Dermis microvascular lymphatic vessel endothelial cell (primary cell): ENCODE measurements around the gene UFD1. TPM values are rescaled to one million over a fixed set of nuclear protein-coding genes. Genes with fewer than 3 reads are reported as not detected.

ENCODE experiments used
- total RNA-seq: library from RNA; depleted of rRNA; stranded (reverse); fragments of >200 nt; gene quantifications from 2 replicates; pipeline ENCODE4 v1.2.1, GENCODE V29; 2014

UFD1 gene
- total RNA-seq, 1 donor from 2014 or later = 119 TPM

Other genes starting within 250 kb of the UFD1 start
- 2.8 and 3.5 TPM in 2 replicates for gene CLTCL1, start 187.5 kb downstream of the UFD1 start, total RNA-seq
- gene HIRA, start 47.5 kb downstream of the UFD1 start, total RNA-seq = 14.8 and 19.2 TPM in 2 replicates
- gene MRPL40, start 46.6 kb downstream of the UFD1 start, total RNA-seq = 22.8 and 27.7 TPM in 2 replicates
- 19.3 and 27.3 TPM in 2 replicates for gene C22orf39, start 31.5 kb downstream of the UFD1 start, total RNA-seq
- 8.2 and 17.2 TPM in 2 replicates for gene CDC45, start 727 bp upstream of the UFD1 start, total RNA-seq
- 560 and 793 TPM in 2 replicates for gene CLDN5, start 45.2 kb upstream of the UFD1 start, total RNA-seq
- 23.4 and 42.1 TPM in 2 replicates for gene SEPTIN5, start 235.3 kb upstream of the UFD1 start, total RNA-seq
- 2.7 and 5.3 TPM in 2 replicates for gene GP1BB, start 244.3 kb upstream of the UFD1 start, total RNA-seq